SU-DHL-6 (cell line): ENCODE data around the gene VTI1A.

Experiments used
- H2AFZ ChIP-seq: fragments of 200-600 bp; sonication (generic); 2 replicates; pipeline ENCODE4 v1.6.1; 2014; ENCODE audit warnings: low read depth, mild to moderate bottlenecking, moderate library complexity, mixed read lengths, antibody characterized with exemption, low read length; ENCODE audit not compliant: severe bottlenecking
- H3F3A ChIP-seq: fragments of 200-600 bp; shearing (Covaris generic); 2 replicates; pipeline ENCODE4 v1.6.0; 2016; ENCODE audit warnings: antibody characterized with exemption, mild to moderate bottlenecking; ENCODE audit not compliant: insufficient read depth
- H3K27ac ChIP-seq: fragments of 200-600 bp; sonication (generic); 2 replicates; pipeline ENCODE4 v1.5.1; 2016; ENCODE audit warnings: low read depth, mild to moderate bottlenecking, low read length, moderate library complexity, mixed read lengths
- H3K27me3 ChIP-seq: fragments of 200-600 bp; sonication (generic), shearing (Covaris generic); 2 replicates; pipeline ENCODE4 v1.6.0; 2014; ENCODE audit warnings: mild to moderate bottlenecking, low read length
- H3K36me3 ChIP-seq: fragments of 200-600 bp; sonication (generic); 2 replicates; pipeline ENCODE4 v1.6.1; 2014; ENCODE audit warnings: mild to moderate bottlenecking, low read length, mixed read lengths
- H3K4me2 ChIP-seq: fragments of 300-600, 200-600 bp; shearing (Covaris generic), sonication (generic); 2 replicates; pipeline ENCODE4 v1.6.0; 2014; ENCODE audit warnings: low read length, low read depth, mild to moderate bottlenecking; ENCODE audit not compliant: poor library complexity, severe bottlenecking
- H3K4me3 ChIP-seq: fragments of 200-600 bp; sonication (generic); 2 replicates; pipeline ENCODE4 v1.5.1; 2014; ENCODE audit warnings: antibody characterized with exemption, low read length, mild to moderate bottlenecking, mixed read lengths; ENCODE audit not compliant: insufficient read depth, poor library complexity, severe bottlenecking
- H3K79me2 ChIP-seq: fragments of 200-600 bp; sonication (generic); 2 replicates; pipeline ENCODE4 v1.6.1; 2014; ENCODE audit warnings: mild to moderate bottlenecking, low read length, moderate library complexity; ENCODE audit not compliant: insufficient read depth
- H3K9ac ChIP-seq: fragments of 200-600 bp; sonication (generic); 2 replicates; pipeline ENCODE4 v1.7.0; 2014; ENCODE audit warnings: mild to moderate bottlenecking, low read length
- H3K9me2 ChIP-seq: fragments of 200-600 bp; sonication (generic); replicated peaks from 2 replicates; pipeline ENCODE4 v1.6.1; 2014; ENCODE audit warnings: low read length; ENCODE audit not compliant: insufficient read depth
- H3K9me3 ChIP-seq: fragments of 200-600 bp; sonication (generic); 2 replicates; pipeline ENCODE4 v1.6.1; 2014; ENCODE audit warnings: low read length, mixed read lengths; ENCODE audit not compliant: insufficient read depth
- H4K20me1 ChIP-seq: fragments of 200-600 bp; sonication (generic); 2 replicates; pipeline ENCODE4 v1.6.1; 2014; ENCODE audit warnings: low read depth, mild to moderate bottlenecking, antibody characterized with exemption, low read length, moderate library complexity, mixed read lengths
- EZH2phosphoT487 ChIP-seq: fragments of 200-600 bp; sonication (generic), shearing (Covaris generic); conservative IDR thresholded peaks from 2 replicates; pipeline ENCODE4 v1.6.1; 2018; ENCODE audit warnings: mild to moderate bottlenecking, antibody characterized with exemption, low read length, moderate library complexity, mixed read lengths
- TF ChIP-seq, protein P1 (sequence below): fragments of 200-600 bp; sonication (generic); IDR thresholded peaks from one replicate; pipeline ENCODE4 v1.5.1; 2017; ENCODE audit warnings: antibody characterized with exemption, mild to moderate bottlenecking, low read length, moderate library complexity; ENCODE audit not compliant: insufficient read depth, poor library complexity, severe bottlenecking

The VTI1A gene

DNA sequence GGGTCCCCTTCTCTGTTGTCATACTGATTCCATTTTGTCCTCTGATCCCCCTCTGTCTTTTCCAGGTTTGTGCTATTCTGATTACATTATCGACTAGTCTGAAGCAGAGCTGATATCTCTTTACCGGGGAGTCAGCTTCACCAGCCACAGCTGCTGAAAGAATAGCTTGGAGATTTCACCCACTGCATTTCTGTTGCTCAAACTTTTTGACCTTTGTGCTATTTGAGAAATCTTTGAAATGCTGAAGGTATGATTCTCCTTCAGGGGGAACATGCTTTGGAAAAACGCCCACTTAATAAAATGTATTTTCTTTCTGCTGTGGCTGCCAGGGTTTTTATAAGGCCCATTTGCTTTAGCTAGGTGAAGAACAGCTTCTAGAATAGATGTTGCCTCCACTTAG is 305.3 kb downstream of the VTI1A start:
- no peaks in the 10 kb centered on the region for H3K79me2 ChIP-seq
- H3K36me3 ChIP-seq, result no peaks in the 10 kb centered on the region
- no peaks in the 10 kb centered on the region for H3F3A ChIP-seq
- no peaks in the 10 kb centered on the region for H3K9me3 ChIP-seq
- no peaks in the 10 kb centered on the region for H4K20me1 ChIP-seq
- H3K4me3 ChIP-seq, result no peak overlapping the region
- no peaks in the 10 kb centered on the region for H3K27me3 ChIP-seq
- no peak for TF ChIP-seq EZH2phosphoT487
- TF ChIP-seq, protein P1, sequence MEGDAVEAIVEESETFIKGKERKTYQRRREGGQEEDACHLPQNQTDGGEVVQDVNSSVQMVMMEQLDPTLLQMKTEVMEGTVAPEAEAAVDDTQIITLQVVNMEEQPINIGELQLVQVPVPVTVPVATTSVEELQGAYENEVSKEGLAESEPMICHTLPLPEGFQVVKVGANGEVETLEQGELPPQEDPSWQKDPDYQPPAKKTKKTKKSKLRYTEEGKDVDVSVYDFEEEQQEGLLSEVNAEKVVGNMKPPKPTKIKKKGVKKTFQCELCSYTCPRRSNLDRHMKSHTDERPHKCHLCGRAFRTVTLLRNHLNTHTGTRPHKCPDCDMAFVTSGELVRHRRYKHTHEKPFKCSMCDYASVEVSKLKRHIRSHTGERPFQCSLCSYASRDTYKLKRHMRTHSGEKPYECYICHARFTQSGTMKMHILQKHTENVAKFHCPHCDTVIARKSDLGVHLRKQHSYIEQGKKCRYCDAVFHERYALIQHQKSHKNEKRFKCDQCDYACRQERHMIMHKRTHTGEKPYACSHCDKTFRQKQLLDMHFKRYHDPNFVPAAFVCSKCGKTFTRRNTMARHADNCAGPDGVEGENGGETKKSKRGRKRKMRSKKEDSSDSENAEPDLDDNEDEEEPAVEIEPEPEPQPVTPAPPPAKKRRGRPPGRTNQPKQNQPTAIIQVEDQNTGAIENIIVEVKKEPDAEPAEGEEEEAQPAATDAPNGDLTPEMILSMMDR, result no peak
- H3K4me2 ChIP-seq, result no peak overlapping the region
- H3K9ac ChIP-seq, result no peak overlapping the region
- no peak overlapping the region for H3K27ac ChIP-seq
- no peak overlapping the region for H2AFZ ChIP-seq
- no peaks in the 10 kb centered on the region for H3K9me2 ChIP-seq

- no peak for TF ChIP-seq EZH2phosphoT487
- TF ChIP-seq, protein P1, result no peak
- no peak overlapping the region for H3K27ac ChIP-seq
- no peak overlapping the region for H3K4me2 ChIP-seq
Measured at GRCh38 chr10:112753961-112754411, 307.0 kb downstream of the VTI1A start.

GRCh38 chr10:112755446-112756234 is 308.6 kb downstream of the VTI1A start:
- Histone ChIP-seq H2AFZ (no peak overlapping the region), H3F3A (no peaks in the 10 kb centered on the region), H3K4me3 (no peak overlapping the region), H3K9ac (no peak overlapping the region), H3K9me3 (no peaks in the 10 kb centered on the region), H3K27me3 (no peaks in the 10 kb centered on the region), H3K79me2 (no peaks in the 10 kb centered on the region), H3K27ac (no peak overlapping the region), H3K36me3 (no peaks in the 10 kb centered on the region), H3K4me2 (no peak overlapping the region), H4K20me1 (no peaks in the 10 kb centered on the region), H3K9me2 (no peaks in the 10 kb centered on the region)
- TF ChIP-seq, protein P1, result no peak

More at GRCh38 chr10:112753961-112754411, 307.0 kb downstream of the VTI1A start:
- Histone ChIP-seq H3K36me3 (no peaks in the 10 kb centered on the region), H4K20me1 (no peaks in the 10 kb centered on the region), H3K9me2 (no peaks in the 10 kb centered on the region), H3K27me3 (no peaks in the 10 kb centered on the region), H3K4me3 (no peak overlapping the region), H3K79me2 (no peaks in the 10 kb centered on the region), H3K9me3 (no peaks in the 10 kb centered on the region), H2AFZ (no peak overlapping the region), H3F3A (no peaks in the 10 kb centered on the region), H3K9ac (no peak overlapping the region)
